ENCODE data around the gene CCZ1.

GRCh38 chr7:5869691-5870090 is 28.8 kb upstream of the CCZ1 start:
- no peak for TF ChIP-seq ZBTB33 (IDR thresholded peaks at IDR 0.05)
- TF ChIP-seq CTCF (IDR thresholded peaks at IDR 0.05; ENCODE audit: low read depth, low read length, missing input control): no peak
- TF ChIP-seq RAD21 (IDR thresholded peaks at IDR 0.05): no peak
- TF ChIP-seq YY1 (IDR thresholded peaks at IDR 0.05): no peak
- no peak for TF ChIP-seq REST (IDR thresholded peaks at IDR 0.05)
- no peak for TF ChIP-seq EGR1 (IDR thresholded peaks at IDR 0.05; ENCODE audit: low read depth in 2 of 2)
